Heart right ventricle (tissue), 16 donors: ENCODE measurements around the gene KRT5. TPM values are rescaled to one million over a fixed set of nuclear protein-coding genes. Genes with fewer than 3 reads are reported as not detected.

Experiments used
- ATAC-seq, 8 donors: fragments of 200-7000 bp; cut with Tn5 transposase; one replicate each; pipeline ENCODE4 v1.9.1; 2020; ENCODE audit warnings: mild to moderate bottlenecking in 8 of 8, moderate library complexity in 8 of 8, moderate number of reproducible peaks in 1 of 8
- DNase-seq, 2 donors: peaks; one replicate each; pipeline ENCODE4 v3.0.0-alpha.2; 2020
- H3K27ac ChIP-seq, 10 donors: fragments of 200-600 bp; sonication (generic) in 2 of 10; one replicate each; pipeline versions ENCODE4 v1.5.0 to v1.8.0; 2020 to 2022; ENCODE audit warnings: mild to moderate bottlenecking in 3 of 10
- H3K27me3 ChIP-seq, 7 donors: fragments of 200-600 bp; one replicate each; pipeline ENCODE4 v1.8.0; 2021 to 2022; ENCODE audit warnings: mild to moderate bottlenecking in 2 of 7
- H3K36me3 ChIP-seq, 9 donors: fragments of 200-600 bp; sonication (generic) in 1 of 9; one replicate each; pipeline versions ENCODE4 v1.5.0 to v1.8.0; 2020 to 2022; ENCODE audit warnings: mild to moderate bottlenecking in 2 of 9
- H3K4me1 ChIP-seq, 9 donors: fragments of 200-600 bp; sonication (generic) in 1 of 9; one replicate each; pipeline versions ENCODE4 v1.5.0 to v1.8.0; 2020 to 2022; ENCODE audit warnings: mild to moderate bottlenecking in 4 of 9
- H3K4me3 ChIP-seq, 10 donors: fragments of 200-600 bp; sonication (generic) in 2 of 10; one replicate each; pipeline versions ENCODE4 v1.5.0 to v1.8.0; 2020 to 2022; ENCODE audit warnings: mild to moderate bottlenecking in 7 of 10, moderate library complexity in 2 of 10
- H3K9me3 ChIP-seq, 11 donors: fragments of 200-600 bp in 10 of 11; sonication (generic) in 2 of 11; one replicate each; pipeline versions ENCODE4 v1.5.0 to v1.8.0; 2013 to 2022; ENCODE audit warnings: mild to moderate bottlenecking in 2 of 11, control low read depth in 1 of 11, moderate library complexity in 1 of 11
- CTCF ChIP-seq, 9 donors: fragments of 200-600 bp; sonication (generic) in 2 of 9; IDR thresholded peaks; one replicate each; pipeline versions ENCODE4 v1.5.0 to v1.8.0; 2021 to 2022; ENCODE audit warnings: antibody characterized with exemption in 9 of 9, mild to moderate bottlenecking in 5 of 9, moderate library complexity in 1 of 9
- WGBS, 2 donors: extraction: QIAGEN DNeasy Blood & Tissue Kit; methylation state at CpG; one replicate each; pipeline ENCODE4 v1.1.7; 2013; ENCODE audit warnings: inconsistent platforms in 1 of 2; 5-methylcytosine and 5-hydroxymethylcytosine counted together
- intact Hi-C, 10 donors: fragments of 100-400 bp; cut with DNase I; formaldehyde crosslinking; loops; one replicate each; pipeline versions ENCODE4 v1.11.1 to v1.14.2; 2022
- polyA plus RNA-seq, 2 donors: library from polyadenylated mRNA; stranded (reverse); fragments of 200-250 nt; gene quantifications; one replicate each; pipeline ENCODE4 v1.2.3, GENCODE V29; 2013
- total RNA-seq, 10 donors: library from RNA; stranded (reverse); fragmentation: NEBNext Ultra II Directional in 3 of 10; extraction: Animal tissue kit (Norgen Biotek cat#: 25700) in 3 of 10; gene quantifications; one replicate each; pipeline versions ENCODE4 v1.2.1 to v1.2.4, GENCODE V29; 2021 to 2023
- donor health status: Arrhythmogenic right ventricular cardiomyopathy.
- donor health status: ischemic (EF 13 %, LVEDD 7.1; RV severe dilation, severe dysfunction).
- donor health status: healthy with polysubstance abuse.
- donor health status: DM: no; HTN: yes; CAD: no.
- donor health status: DM: no; HTN: no; CAD: no.
- donor health status: ischemic (EF 25% LVEDD 6.9; RV normal size, moderate dysfunction).
- donor health status: ischemic (EF 25% LVEDD 5.7; RV mildly dilated, moderate dysfunction).
- donor health status: healthy.
- donor health status: DM: yes; HTN: yes; CAD: no.
- donor health status: Ischemic cardiomyopathy.
- donor health status: ischemic (EF 35%, LVEDD 5.7; RV mildly dilated, moderate dysfunction).
- donor health status: nonischemic (EF 11% LVEDD 7.7; RV severe dilation, severe dysfunction).
- donor health status: DM: yes; HTN: yes; CAD: no.
- donor health status: PGD.
- donor health status: ischemic (EF 29% LVEDD 5.4; RV normal size, mild dysfunction).
- donor health status: nonischemic (EF 23%, LVEDD 6.1; RV moderate dilation, normal function).

KRT5 gene
- total and polyA plus RNA-seq, 12 donors, result 0.25 to 1.5 (median 0.67) TPM; not detected in 8

- H3K4me1 ChIP-seq, result peaks cover 0 to 7% (median 2%) of the 10 kb centered on the region in 9 donors
- H3K27ac ChIP-seq, result no peak overlapping the region
- 86 to 88% methylated on average over 15 of the region's 15 CpGs for WGBS, 2 donors
- intact Hi-C loops, result no loop called here
- no peaks in the 10 kb centered on the region for H3K36me3 ChIP-seq
- DNase-seq (no peak), ATAC-seq (no peak)
- H3K4me3 ChIP-seq, result no peak overlapping the region
- H3K9me3 ChIP-seq, result no peaks in the 10 kb centered on the region
- peaks cover 0 to 6% (median 0%) of the 10 kb centered on the region in 7 donors for H3K27me3 ChIP-seq
- no peak for TF ChIP-seq CTCF (IDR thresholded peaks at IDR 0.05)
These were observed 25.9 kb upstream of the KRT5 start for GRCh38 chr12:52546126-52546525.

- ATAC-seq (peak in 7 of 8 donors; percentile 6 to 76 (median 60)), DNase-seq (peak; percentile 11 to 47)
These were observed 24.0 kb upstream of the KRT5 start for GRCh38 chr12:52543985-52544883.

GRCh38 chr12:52542785-52543318 is 22.7 kb upstream of the KRT5 start:
- no peak overlapping the region for H3K27ac ChIP-seq
- H3K9me3 ChIP-seq, result no peaks in the 10 kb centered on the region
- intact Hi-C loops, result no loop called here
- 56 to 58% methylated on average over 7 of the region's 7 CpGs for WGBS, 2 donors
- H3K27me3 ChIP-seq, result peaks cover 0 to 9% (median 0%) of the 10 kb centered on the region in 7 donors
- no peak overlapping the region for H3K4me3 ChIP-seq
- H3K4me1 ChIP-seq, result peaks cover 0 to 4% (median 0%) of the 10 kb centered on the region in 9 donors
- TF ChIP-seq CTCF (IDR thresholded peaks at IDR 0.05), result no peak
- DNase-seq (no peak), ATAC-seq (no peak)
- H3K36me3 ChIP-seq, result no peaks in the 10 kb centered on the region

More at GRCh38 chr12:52543985-52544883, 24.0 kb upstream of the KRT5 start:
- no peak overlapping the region for H3K4me3 ChIP-seq
- no peak overlapping the region for H3K27ac ChIP-seq
- intact Hi-C loops, result no loop called here
- H3K36me3 ChIP-seq, result no peaks in the 10 kb centered on the region
- no peaks in the 10 kb centered on the region for H3K9me3 ChIP-seq
- peaks cover 0 to 4% (median 0%) of the 10 kb centered on the region in 9 donors for H3K4me1 ChIP-seq
- TF ChIP-seq CTCF (IDR thresholded peaks at IDR 0.05), result peak in 1 of 9 donors; percentile 10
- WGBS, 2 donors, result 53 to 73% methylated on average over 17 of the region's 17 CpGs
- H3K27me3 ChIP-seq, result peaks cover 0 to 9% (median 0%) of the 10 kb centered on the region in 7 donors

- intact Hi-C loops, result no loop called here
- no peak overlapping the region for H3K4me3 ChIP-seq
- peaks cover 0 to 12% (median 0%) of the 10 kb centered on the region in 7 donors for H3K27me3 ChIP-seq
- no peaks in the 10 kb centered on the region for H3K36me3 ChIP-seq
- H3K9me3 ChIP-seq, result no peaks in the 10 kb centered on the region
- no peak overlapping the region for H3K27ac ChIP-seq
- no peak for TF ChIP-seq CTCF (IDR thresholded peaks at IDR 0.05)
- no peak for DNase-seq
- peaks cover 0 to 4% (median 0%) of the 10 kb centered on the region in 9 donors for H3K4me1 ChIP-seq
- no peak for ATAC-seq
These were observed 22.0 kb upstream of the KRT5 start for GRCh38 chr12:52542157-52542556.
